GOT3 (cell line): ENCODE data around the gene PIPOX.

Experiments used
- DNase-seq: peaks from one replicate; lab custom pipeline; 2025; ENCODE audit warnings: mixed read lengths; lab: John Stamatoyannopoulos, UW

PIPOX gene

DNA sequence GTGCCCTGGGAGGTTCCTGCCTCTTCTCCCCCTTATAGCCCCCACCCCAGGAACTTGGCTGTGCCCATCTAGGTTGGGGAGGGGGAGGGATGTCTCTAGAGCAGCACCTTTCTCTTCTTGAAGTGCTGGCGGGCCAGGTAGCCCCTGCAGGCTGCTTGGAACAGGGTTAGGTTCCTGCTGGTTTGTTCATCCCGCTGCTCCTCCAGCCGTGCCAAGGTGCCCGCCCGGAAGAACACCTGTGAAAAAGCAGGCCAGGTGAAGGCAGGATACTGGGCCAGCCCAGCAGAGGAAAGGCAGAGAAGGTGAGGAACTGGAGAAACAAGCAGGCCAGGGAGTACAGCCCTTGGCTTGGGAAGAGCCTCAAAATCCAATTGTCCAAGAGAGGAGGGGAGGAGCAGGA, 56.6 kb downstream of the PIPOX start:
- DNase-seq = no peak

DNA sequence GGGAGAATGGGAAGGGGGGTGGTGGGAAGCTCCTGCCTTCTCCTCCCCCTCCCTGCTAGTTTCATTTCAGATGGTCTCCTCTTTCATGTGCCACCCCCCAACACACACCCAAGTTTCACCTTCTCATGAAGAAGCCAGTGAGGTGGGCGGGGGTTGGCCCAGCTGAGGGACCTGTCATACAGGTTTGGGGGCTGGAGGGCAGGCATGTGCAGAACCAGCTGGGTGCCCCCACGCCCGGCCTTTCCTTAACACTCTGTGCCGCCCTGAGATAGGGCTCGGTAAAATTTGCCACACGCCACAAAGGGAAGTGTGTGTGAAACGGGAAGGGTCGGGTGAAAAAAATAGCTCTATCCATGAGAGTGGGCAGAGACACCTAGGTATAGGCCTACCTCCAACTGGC, 57.4 kb downstream of the PIPOX start:
- DNase-seq = no peak

DNA sequence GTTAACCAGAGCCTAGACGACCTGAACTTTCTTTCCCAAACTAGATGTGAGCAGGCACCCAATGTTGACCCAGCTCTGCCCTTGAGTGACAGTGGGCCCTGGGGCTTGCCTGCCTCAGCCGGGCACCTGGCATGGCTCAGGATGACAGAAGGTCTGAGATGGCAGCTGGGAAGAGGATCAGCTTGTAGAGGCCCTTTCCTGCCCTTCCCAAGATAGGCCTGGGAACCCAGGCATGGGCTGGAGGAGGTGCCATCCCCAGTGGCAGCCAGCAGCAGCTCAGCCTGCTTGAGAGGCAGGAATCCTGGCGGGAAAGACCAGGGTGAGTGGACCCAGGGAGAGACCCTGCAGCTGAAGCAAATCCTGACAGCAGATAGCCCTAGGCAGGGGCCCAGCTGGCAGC, 59.1 kb downstream of the PIPOX start:
- DNase-seq = no peak

DNA sequence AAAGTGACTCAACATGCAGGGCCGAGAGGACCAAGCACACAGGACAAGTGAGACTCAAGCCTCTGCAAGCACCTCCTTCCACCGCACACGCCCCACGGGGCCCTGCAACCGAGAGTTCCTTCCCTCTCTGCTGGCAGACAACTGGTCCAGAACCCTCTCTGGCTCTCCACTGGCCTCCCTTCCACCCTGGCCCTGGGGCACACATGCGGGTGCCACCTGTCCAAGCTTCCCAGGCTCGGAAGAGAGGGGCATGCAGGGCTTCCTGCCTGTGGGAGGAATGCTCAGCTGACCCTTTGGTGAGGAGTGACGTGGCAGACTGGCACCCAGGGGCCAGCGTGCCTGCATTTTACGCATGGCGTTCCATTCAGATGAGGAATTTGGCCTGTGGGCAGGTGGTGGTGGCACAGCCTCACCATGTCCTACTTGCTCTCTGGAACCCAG, 59.8 kb downstream of the PIPOX start:
- no peak for DNase-seq

DNA sequence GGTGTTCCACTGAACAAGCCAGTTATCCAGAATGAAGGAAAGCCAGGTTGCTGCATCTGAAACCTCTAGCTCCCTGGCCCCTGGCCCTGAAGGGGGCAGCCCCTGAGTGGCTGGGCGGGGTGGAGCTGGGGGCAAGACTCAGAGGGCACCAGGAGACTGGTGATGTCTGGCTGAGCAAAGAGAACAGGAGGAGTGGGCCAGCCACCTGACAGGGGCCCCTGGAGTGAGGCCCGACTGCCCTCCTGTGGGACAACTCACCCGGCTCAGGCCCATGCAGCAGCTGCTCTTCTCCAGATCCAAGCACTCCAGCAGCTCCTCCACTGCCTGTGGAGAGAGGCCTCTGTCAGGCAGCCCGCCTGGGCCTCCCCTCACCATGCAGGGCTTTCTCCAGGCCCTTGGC, 60.4 kb downstream of the PIPOX start:
- DNase-seq = no peak
